HL-60/S4 (cell line): ENCODE data around the gene ATG9A.

Experiments used
- in situ Hi-C: fragments of 300-500 bp; cut with MboI; formaldehyde crosslinking; loops from 2 replicates; pipeline ENCODE4 v1.14.3; 2022; ENCODE audit warnings: low sequenced_read_pairs

The ATG9A gene

DNA sequence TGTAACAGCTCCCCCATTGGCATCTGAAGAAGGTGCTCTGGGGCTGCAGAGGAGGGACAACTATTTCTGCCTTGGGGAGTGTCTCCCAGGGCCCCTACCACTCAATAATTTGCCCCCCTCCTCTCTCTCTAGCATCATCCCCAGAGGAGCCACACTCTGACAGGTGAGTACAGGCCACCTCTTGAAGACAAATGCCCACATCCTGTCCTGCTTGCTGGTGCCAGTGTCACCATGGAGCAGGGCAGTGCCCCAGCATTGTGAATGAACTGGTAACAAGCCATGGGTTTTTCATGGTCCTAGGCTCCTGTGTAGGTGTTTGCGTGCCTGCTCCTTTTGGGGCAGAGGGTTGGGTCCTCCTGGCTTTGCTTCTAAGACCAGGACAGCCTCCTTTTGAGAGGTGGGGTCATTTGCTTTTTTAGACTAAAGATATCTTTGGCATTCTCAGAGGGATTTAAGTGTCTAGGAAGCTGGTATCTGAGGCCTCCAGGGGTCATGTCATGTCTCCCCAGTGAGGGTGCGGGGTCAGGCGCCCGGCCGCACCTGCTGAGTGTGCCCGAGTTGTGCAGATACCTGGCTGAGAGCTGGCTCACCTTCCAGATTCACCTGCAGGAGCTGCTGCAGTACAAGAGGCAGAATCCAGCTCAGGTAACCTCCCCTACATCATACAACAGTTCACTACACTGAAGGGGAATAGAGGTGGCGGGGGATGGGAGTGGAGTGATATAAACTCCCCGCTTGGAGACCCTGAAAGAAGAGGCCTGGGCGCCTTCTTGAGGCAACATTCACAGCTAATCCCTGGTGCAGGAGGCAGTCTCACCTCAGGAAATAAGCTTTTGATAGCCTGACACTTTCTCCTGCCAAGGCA lies 49.6 kb downstream of the ATG9A start:
- in situ Hi-C loops = loop anchor here (10.0 kb wide), 1 partner anchor 115 kb away; no protein-coding TSS in a partner anchor

DNA sequence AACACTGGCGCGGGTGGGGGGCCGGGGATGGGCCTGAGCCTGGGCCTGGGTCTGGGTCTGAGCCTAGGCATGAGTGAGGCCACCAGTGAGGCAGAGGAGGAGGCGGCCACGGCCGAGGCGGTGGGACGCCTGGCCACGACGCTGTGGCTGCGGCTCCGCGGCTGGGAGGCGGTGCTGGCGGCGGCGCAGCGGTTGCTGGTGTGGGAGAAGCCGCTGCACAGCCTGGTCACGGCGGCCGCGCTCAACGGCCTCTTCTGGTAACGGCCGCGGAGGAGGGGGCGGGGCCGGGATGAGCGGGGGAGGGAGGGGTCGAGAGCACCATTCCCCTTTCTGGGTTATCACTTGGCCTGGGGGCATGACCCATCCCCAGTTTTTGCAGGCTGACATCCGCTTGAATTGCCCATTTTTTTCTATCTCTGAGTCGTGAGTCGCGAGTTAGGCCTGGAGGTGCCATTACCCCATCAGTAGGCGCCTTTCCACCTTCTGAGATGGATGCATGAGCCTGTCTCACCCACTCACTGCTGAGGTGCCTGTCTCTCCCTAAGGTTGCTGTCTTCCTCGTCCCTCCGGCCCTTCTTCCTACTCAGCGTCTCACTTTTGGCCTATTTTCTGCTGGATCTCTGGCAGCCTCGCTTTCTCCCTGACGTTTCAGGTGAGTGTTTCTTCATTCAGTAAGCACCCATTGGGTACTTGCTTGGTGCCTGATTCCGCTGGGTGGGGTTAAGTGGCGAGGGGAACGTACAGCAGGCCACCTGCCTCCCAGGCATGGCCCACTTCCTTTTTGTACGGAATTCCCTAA lies 50.9 kb downstream of the ATG9A start:
- in situ Hi-C loops = loop anchor here (10.0 kb wide), 1 partner anchor 116 kb away; no protein-coding TSS in a partner anchor

DNA sequence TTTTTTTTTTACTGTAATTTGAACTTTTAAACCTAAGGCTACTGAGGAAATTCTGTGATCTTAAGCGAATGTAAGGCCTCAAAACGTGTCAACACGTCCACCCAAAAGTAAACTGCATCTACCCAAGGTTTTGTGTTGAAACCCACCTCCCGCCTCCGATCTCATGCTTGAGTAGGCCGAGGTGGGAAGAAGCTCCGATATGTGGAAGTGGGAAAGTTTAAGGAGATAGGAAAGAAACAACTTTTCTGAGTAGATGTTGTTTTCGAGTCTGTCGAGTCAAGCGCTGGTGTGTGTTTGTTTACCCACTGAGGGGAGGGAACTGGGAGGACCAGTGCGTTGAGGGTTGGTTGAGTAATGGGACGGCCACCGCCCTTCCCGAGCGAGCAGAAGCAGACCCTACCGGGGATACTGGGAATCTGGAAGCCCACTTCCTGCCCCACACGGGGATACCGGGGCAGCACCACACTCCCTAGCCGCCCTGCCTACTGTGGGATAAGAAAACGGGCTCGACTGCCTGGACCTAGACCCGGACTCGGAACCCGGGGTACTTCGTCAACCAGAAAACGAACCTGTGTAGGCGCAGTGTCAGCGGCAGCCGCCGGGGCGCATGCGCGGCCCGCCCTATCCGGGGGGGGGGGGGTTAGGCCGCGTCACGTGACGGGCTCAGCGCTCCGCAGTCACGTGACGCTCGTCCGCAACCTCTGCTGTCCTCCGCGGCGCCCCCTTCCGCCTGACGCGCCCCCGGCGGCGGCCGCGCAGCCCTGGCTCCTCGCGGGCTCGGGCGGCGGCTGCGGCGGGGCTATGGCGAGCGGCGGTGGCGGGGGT lies 51.7 kb downstream of the ATG9A start, which contains the start of gene RETREG2:
Gene RETREG2, plus strand, starts transcription at position 724 of the 825 bp plus-strand sequence. Its CDS starts 78 bp downstream, at position 802.
- in situ Hi-C loops = loop anchor here (10.0 kb wide), 1 partner anchor 117 kb away; no protein-coding TSS in a partner anchor

DNA sequence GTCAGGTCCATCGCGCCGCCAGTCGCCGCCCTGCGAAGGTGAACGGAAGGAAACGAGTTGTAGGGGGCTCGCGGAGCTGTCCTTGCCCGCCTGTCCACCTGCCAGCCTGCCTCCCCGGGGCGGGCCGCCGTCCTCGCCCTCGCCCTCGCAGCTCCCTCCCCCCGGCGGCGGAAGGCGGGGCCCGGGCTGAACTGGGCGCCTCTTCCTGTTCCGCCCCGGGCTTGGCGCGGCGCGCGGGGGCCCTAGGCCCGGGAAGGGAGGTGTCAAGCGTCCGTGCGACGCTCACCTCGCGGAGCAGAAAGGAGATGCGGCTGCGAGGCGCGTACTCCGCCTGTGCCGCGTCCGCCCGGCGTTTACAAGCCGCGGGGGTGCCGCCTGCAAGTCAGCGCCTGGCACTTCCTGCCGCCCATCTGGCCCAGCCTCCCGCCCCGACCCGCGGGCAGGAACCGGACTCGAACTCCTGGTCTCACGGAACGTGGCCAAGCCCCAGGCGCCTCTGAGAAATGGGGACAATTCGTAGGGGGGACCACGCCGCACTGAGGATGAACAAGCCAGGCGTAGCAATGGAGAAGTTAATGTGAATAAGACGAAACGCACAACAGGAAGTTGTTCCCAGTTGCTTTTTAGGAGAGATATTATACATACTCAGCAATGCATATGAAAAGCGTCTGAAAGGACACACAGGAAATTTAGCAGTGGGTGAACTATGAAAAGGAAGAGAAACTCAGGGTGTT lies 52.5 kb downstream of the ATG9A start, which contains the start of gene CNPPD1:
Gene CNPPD1, minus strand, starts transcription at position 108 of the 734 bp plus-strand sequence. Its CDS starts 97 bp downstream, at position 11.
- in situ Hi-C loops = loop anchor here (10.0 kb wide), 1 partner anchor 118 kb away; no protein-coding TSS in a partner anchor

DNA sequence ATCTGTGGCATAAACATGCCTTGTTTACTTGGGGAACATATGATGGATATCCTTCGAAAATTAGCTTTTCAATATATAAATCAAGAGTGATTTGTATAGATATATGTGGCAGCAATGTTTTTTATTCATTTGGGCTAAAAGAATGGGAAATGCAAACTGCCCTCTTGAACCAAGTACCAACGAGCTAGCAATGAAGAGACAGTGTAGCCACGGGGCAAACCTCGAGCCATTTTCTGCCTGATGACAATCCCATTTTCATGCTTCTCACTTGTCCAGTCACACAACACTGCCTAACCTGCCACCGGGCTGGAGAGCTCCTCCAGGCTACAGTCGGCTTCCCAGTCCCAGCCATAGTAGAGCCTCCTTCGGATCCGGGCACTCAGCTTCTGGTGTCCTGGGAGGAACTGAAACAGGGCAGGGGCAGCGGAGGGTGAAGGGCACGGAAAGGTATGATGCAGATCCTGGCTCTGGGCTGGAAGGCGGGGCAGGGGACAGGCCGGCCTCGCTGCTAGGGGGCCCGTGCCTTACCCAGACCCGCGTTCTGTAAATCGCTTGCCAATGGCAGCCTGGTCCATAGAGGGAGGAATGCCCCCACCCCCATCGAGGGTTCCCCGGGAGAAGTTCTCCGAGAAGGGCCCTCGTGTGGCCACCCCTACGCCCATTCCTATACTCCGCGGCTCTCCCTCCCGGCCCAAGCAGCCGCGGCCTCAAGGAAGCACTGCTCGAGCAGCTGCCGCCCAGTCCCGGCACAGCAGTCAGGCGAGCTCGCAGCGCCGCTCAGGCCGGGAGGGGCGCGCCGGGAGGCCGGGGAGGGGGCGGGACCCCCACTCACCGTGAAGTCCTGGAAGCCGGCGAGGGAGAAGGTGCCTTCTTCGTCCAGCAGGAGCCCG lies 53.3 kb downstream of the ATG9A start:
- in situ Hi-C loops = loop anchor here (10.0 kb wide), 1 partner anchor 119 kb away; no protein-coding TSS in a partner anchor

DNA sequence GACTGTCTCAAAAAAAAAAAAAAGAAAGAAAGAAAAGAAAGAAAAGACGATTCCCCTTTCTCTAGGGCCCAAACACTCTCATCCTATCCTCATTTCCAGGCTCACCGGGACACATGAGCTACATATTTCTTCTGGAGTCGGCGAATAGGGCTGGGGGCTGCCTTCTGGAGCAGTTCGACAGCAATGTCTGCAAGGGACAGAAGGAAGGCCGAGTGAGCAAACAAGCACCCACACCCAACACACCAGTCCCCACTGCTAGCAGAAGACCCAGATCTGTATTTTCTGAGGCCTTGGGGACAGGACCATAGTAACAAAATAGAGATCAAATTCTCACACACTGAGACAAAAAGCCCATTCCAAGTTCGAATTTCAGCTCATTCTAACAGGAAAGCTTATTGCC lies 54.0 kb downstream of the ATG9A start:
- in situ Hi-C loops = loop anchor here (10.0 kb wide), 1 partner anchor 119 kb away; no protein-coding TSS in a partner anchor

DNA sequence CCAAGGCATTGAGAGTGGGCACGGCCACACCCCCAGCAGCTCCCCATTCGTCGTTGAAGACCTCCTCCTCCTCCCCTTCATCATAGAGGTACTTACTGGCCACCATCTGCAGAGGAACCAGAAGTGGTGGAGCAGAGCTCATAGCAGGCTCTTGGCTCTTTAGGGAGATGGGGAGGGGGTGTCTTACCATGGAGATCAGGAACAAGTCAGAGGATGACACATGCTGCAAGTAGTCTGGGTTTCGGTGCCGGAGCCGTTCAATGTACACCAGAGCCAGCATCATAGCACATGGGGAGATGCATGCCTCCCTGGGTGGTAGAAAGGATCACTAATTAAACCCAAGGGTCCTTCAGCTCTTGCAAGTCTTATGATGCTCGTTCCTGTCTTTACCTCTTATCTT lies 54.6 kb downstream of the ATG9A start:
- in situ Hi-C loops = loop anchor here (10.0 kb wide), 1 partner anchor 120 kb away; no protein-coding TSS in a partner anchor

DNA sequence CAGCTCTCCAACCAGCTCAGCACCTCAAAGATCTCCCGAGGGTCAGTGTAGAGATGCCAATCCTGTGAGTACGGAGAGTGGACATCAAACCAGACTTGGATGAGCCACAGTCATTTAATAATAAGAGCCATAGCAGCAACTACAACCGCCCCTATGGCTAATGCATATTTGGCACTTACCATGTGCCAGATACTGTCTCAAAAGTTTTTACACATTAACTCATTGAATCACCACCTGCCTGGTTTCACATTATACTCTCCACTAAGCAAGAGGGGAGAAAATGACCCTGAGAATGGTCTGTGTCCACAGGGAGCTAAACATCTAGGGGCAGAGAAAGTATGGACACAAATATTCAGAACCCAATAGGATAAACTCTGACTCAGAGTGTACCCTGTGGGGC lies 55.3 kb downstream of the ATG9A start:
- in situ Hi-C loops = loop anchor here (10.0 kb wide), 1 partner anchor 121 kb away; no protein-coding TSS in a partner anchor

DNA sequence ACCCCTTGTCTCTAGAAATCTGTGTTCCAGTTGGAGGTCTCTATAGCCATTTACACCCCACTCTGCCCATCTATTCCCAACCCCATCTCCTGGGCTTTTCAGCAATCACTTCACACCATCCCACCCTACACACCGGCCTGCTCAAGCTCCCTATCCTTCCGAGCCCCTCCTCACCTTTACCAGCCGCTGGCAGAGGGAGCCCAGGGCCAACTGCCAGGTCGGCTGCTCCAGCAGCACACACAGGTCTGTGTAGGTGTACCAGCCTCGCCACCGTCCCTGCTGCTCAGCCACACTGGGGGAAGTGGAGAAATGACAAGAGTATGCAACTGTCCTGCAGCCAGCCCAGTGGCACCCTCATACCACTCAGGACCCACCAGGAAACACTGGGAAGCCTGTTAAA lies 56.3 kb downstream of the ATG9A start:
- in situ Hi-C loops = loop anchor here (10.0 kb wide), 1 partner anchor 122 kb away; no protein-coding TSS in a partner anchor

DNA sequence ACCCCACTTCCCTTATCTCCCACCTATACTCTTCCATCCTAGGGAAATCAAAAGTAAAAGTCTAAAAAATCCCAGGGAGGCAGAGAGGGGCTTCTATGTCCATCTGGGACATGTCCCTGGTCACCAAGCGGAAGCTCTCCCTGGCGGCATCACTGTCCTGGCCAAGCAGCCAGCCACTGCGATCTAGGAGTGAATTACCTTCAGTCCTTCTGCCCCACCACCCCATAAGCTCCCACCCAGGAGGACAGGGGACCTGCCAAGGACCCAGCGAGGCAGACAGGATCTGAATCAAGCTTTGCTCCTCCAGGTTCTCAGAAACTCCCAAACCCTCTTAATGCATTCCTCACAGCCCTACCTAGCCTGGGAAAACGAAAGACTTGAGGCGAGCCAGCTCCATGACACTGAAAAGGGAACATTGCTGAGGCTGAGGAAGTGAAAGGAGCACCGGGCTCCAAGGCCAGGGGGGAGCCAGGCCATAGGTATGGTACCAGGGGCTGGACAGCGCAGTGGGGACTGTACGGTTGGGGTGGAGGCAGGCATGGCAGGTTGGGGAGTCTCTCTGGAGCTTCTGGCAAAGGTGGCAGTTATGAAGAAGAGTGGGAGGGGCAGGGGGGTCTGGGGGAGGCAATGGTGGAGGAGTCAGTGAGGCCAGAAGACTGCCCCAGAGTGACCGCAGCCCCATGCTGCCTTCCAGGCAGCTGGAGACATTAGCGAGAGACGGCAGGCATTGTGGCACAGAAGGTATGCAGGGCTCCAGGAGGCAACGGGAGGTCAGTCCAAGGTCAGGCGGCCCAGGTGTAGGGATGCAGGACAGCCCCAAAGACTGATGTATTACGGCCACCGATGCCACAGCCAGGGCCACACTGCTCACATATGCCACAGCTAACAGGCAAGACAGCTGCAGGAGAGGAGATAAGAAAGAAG lies 56.9 kb downstream of the ATG9A start:
- in situ Hi-C loops = loop anchor here (10.0 kb wide), 1 partner anchor 122 kb away; no protein-coding TSS in a partner anchor

DNA sequence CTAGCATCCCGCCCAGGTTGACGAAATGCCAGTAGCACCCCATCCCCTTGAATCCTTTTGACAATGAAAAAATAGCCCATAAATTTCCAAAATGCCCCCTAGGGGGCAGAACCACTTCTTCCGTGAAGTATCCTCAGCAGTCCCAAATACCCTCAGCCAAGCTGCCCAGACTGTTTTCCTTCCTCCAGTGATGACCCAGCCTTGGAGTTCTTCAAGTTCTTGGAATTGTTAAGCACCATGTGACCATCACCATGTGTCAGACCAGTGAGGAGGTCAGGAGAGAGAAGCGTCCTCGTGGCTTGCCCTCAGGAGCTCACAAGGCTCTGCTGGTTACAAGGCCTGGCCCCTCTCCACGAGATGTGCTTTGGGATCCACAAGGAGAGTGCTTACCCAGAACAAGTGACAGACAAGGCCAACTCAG lies 58.2 kb downstream of the ATG9A start:
- in situ Hi-C loops = loop anchor here (10.0 kb wide), 1 partner anchor 124 kb away; no protein-coding TSS in a partner anchor

DNA sequence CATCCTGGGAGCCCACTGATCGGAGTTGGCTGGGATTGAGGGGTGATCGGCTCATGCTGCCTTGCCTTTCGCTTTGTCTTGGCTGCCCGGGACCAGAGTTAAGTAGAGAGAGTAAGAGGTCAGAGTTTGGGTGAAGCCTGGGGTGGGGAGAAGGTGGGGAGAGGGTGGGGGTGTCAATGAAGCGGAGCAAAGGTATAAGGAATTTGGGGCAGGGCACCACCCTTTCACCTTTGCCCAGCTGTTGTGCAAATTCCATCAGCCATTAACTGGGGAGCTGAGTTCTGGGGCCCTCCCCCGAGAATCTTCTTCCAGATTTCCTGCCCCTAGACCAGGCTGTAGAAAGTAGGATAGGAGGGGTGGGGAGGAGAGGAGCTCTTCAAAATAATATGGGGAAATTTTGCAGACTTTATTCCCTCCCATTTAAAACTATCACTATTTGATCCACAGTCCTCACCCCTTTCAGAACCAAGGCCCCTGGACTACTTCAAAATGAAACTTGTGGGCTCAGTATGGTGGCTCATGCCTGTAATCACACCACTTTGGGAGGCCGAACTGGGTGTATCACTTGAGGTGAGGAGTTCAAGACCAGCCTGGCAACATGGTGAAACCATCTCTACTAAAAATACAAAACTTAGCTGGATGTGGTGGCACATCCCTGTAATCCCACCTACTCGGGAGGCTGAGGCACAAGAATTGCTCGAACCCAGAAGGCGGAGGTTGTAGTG lies 59.3 kb downstream of the ATG9A start, which contains the start of gene SLC23A3:
Gene SLC23A3, minus strand, starts transcription at position 100 of the 725 bp plus-strand sequence. Its CDS starts 45 bp downstream, at position 55.
- in situ Hi-C loops = loop anchor here (10.0 kb wide), 3 partner anchors 45 to 125 kb away; partner anchors contain the start of genes ABCB6 and DNAJB2
